ENCODE data around the gene SEC14L5. TPM values are rescaled to one million over a fixed set of nuclear protein-coding genes. Genes with fewer than 3 reads are reported as not detected.
A peak's percentile ranks its signal among the peaks of the same experiment; 100 is the strongest.

The SEC14L5 gene
- polyA plus RNA-seq, 1 experiment, result 0.05 TPM

GRCh38 chr16:4940719-4941118 lies 17.4 kb upstream of the SEC14L5 start:
- ChIA-PET CTCF (no interaction called here), POLR2A (no interaction called here)
- no peak for DNase-seq (ENCODE audit: low read depth, low spot score)
- Histone ChIP-seq H3K27ac (ENCODE audit: low read depth, low read length) (no peak overlapping the region), H3K27me3 (ENCODE audit: control insufficient read depth, insufficient read depth, low read length) (peaks cover 13% of the 10 kb centered on the region), H3K9me3 (ENCODE audit: control insufficient read depth, insufficient read depth, low read length) (no peaks in the 10 kb centered on the region), H3K4me3 (ENCODE audit: low read depth, low read length) (no peak overlapping the region)
- no peak for TF ChIP-seq CTCF (IDR thresholded peaks at IDR 0.05; ENCODE audit: low read depth, low read length)

- DNase-seq (ENCODE audit: low read depth, low spot score), result no peak
- Histone ChIP-seq H3K27ac (ENCODE audit: low read depth, low read length) (peak overlapping the region; percentile 97), H3K27me3 (ENCODE audit: control insufficient read depth, insufficient read depth, low read length) (peaks cover under 1% of the 10 kb centered on the region), H3K4me3 (ENCODE audit: low read depth, low read length) (no peak overlapping the region), H3K9me3 (ENCODE audit: control insufficient read depth, insufficient read depth, low read length) (no peaks in the 10 kb centered on the region)
- ChIA-PET POLR2A (interaction anchor here (0.7 to 1.2 kb wide), 7 partner anchors 11 to 442 kb away, joined by 3 to 5 read pairs (median 4); partner anchors contain the start of genes GLYR1 and UBN1), CTCF (interaction anchor here (0.8 kb wide), 1 partner anchor 13 kb away, joined by 3 read pairs; no protein-coding TSS in a partner anchor)
- TF ChIP-seq CTCF (IDR thresholded peaks at IDR 0.05; ENCODE audit: low read depth, low read length), result no peak
Observed at GRCh38 chr16:4942481-4942880, 15.6 kb upstream of the SEC14L5 start.

- TF ChIP-seq CTCF (IDR thresholded peaks at IDR 0.05; ENCODE audit: low read depth, low read length), result no peak
- H3K27me3 ChIP-seq (ENCODE audit: control insufficient read depth, insufficient read depth, low read length), result no peaks in the 10 kb centered on the region
- peak overlapping the region; percentile 25 for H3K4me3 ChIP-seq (ENCODE audit: low read depth, low read length)
- peak; percentile 95 for DNase-seq (ENCODE audit: low read depth, low spot score)
- H3K27ac ChIP-seq (ENCODE audit: low read depth, low read length), result peak overlapping the region; percentile 97
- no peaks in the 10 kb centered on the region for H3K9me3 ChIP-seq (ENCODE audit: control insufficient read depth, insufficient read depth, low read length)
- ChIA-PET POLR2A (interaction anchor here (0.5 to 1.1 kb wide), 6 partner anchors 9 to 210 kb away, joined by 3 to 7 read pairs (median 5); partner anchors contain the start of genes ANKS3, DNAAF8 and SEC14L5), CTCF (interaction anchor here (0.7 to 1.3 kb wide), 2 partner anchors 11 to 26 kb away, joined by 4 to 7 read pairs; no protein-coding TSS in a partner anchor)
Observed at GRCh38 chr16:4944333-4945281, 13.5 kb upstream of the SEC14L5 start.

GRCh38 chr16:4945560-4946502 lies 12.3 kb upstream of the SEC14L5 start:
- CTCF ChIA-PET, result interaction anchor here (1.0 to 1.3 kb wide), 2 partner anchors 10 kb away, joined by 4 to 7 read pairs; no protein-coding TSS in a partner anchor
- Histone ChIP-seq H3K4me3 (ENCODE audit: low read depth, low read length) (no peak overlapping the region), H3K27me3 (ENCODE audit: control insufficient read depth, insufficient read depth, low read length) (no peaks in the 10 kb centered on the region), H3K9me3 (ENCODE audit: control insufficient read depth, insufficient read depth, low read length) (no peaks in the 10 kb centered on the region), H3K27ac (ENCODE audit: low read depth, low read length) (peak overlapping the region; percentile 97)
- DNase-seq (ENCODE audit: low read depth, low spot score), result no peak
- POLR2A ChIA-PET, result no interaction called here
- no peak for TF ChIP-seq CTCF (IDR thresholded peaks at IDR 0.05; ENCODE audit: low read depth, low read length)

Data from AG04450 (cell line).